Epithelial cell of prostate (primary cell): ENCODE data around the gene LAMA5.

Experiments
- DNase-seq: peaks from one replicate; pipeline ENCODE4 v3.0.0-alpha.2; 2011; ENCODE audit warnings: low read depth, low spot score
- H3K27ac ChIP-seq: fragments of 450-650 bp; 2 replicates; pipeline ENCODE4 v1.5.1; 2017; ENCODE audit warnings: mild to moderate bottlenecking

LAMA5 gene

DNA sequence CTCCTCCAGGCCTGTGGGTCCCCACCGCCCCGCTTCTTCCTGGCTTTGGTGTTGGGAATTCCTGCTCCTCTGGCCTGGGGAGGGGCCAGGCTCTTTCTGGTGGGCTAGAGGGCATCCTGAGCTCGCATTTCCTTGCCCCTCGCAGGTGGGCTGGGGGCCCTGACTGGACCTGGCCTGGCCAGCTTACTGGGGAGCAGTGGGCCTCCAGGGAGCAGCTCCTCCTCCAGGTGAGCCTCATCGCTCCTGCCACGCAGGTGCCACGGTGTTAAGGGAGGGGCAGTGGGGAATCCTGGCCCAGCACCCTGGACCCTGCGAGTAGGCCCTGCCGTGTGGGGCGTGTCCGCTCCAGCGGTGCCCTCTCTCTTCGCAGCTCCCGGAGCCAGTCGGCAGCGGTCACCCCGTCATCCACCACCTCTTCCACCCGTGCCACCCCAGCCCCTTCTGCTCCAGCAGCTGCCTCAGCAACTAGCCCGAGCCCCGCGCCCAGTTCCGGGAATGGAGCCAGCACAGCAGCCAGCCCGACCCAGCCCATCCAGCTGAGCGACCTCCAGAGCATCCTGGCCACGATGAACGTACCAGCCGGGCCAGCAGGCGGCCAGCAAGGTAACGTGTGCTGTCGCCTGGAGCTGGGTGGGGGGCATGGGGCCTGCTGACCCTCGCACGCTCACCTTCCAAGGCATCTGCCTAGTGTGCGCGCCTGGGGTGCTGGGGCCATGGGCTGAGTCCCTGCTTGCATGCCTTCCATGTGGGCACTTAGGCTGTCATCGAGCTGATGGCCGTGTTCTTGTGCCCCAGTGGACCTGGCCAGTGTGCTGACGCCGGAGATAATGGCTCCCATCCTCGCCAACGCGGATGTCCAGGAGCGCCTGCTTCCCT is 59.6 kb downstream of the LAMA5 start:
- H3K27ac ChIP-seq = peak overlapping the region; percentile 83
- DNase-seq = no peak

DNA sequence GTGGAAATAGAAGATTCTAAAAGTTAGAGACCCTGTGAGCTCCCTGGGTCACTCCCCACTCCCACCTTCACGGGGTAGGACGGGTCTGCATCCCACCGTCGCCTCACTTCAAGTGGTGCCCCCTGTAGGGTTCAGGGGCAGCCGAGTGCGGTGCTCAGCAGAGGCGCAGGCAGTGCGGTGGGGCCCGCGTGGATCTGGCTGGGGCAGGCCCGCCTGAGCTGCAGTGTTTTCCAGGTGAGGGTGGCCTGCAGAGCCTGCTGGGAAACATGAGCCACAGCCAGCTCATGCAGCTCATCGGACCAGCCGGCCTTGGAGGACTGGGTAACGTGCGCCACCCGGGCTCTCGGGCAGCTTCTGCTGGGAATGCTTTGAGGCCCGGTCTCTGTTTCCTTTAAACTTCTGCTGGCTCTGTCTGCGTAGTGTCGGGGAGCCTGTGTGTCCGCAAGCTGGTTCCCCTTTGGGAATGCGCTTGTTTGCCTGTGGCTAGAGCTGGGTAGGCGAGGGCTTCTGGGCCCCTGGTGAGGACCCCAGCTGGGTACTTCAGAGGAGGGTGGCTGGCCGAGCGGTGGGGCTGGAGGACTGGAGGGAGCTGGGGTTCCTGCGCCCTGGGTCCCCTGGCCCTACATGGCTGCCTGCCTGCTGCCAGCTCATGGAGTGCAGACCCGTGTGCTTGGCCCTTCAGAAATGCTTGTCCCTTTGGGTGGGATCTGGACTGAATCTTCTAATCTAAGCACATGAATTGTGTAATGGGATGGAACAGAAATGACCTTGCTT is 60.5 kb downstream of the LAMA5 start:
- peak overlapping the region; percentile 83 for H3K27ac ChIP-seq
- DNase-seq = no peak

DNA sequence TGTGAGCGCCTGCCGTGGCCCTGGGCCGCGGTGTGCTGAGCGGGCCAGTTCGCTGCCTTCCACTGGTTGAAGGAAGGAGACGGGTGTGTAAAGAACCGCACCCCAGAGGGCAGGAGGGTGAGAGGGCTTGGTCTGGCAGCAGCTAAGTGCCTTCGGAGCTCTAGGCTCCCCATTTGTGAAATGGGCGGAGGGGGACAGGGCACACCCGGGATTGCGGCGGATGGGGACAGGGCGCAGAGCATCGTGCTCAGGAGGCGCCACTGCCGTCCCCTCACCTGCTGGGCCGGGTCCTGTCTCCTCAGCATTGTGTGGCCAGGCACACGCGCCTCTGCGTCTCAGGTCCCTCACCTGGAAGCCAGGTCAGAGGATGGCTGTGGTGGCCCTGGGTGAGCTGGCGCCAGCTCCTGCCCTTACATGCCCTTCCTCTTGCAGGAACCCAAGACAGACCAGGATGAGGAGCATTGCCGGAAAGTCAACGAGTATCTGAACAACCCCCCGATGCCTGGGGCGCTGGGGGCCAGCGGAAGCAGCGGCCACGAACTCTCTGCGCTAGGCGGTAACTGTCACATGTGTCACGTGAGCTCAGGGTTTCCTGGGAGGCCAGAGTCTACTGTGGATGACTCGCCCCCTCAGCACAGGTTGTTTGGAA is 61.2 kb downstream of the LAMA5 start:
- H3K27ac ChIP-seq = peak overlapping the region; percentile 83
- DNase-seq = no peak

DNA sequence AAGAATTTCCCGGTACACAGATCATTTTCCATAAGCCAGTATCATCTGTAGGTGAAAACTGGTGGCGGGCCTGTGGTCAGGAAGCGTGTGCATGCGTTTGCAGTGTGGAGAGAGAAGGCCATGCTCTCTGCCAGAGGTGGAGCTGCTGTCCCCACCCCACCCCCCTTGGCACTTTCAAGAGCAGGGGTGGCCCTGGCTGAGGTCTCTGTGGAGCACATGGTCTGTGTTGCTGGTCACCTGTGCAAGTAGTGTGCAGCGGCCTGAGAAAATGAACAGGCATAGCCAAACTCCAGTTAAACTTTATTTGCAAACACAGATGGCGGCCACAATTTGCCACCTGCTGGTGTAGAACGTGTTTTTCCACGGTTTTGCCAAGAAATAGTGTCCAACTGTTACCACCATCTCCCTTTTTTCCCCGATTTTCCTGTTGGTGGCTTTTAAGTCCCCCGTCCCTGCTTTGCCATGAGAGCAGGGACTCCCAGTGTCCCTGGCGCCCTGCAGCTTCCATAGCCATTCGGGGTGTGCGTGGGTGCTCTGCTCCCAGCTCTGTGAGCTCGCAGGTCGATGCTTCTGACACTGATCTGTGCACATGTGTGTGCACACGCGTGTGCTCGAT is 61.9 kb downstream of the LAMA5 start:
- H3K27ac ChIP-seq = peak overlapping the region; percentile 83
- DNase-seq = no peak

DNA sequence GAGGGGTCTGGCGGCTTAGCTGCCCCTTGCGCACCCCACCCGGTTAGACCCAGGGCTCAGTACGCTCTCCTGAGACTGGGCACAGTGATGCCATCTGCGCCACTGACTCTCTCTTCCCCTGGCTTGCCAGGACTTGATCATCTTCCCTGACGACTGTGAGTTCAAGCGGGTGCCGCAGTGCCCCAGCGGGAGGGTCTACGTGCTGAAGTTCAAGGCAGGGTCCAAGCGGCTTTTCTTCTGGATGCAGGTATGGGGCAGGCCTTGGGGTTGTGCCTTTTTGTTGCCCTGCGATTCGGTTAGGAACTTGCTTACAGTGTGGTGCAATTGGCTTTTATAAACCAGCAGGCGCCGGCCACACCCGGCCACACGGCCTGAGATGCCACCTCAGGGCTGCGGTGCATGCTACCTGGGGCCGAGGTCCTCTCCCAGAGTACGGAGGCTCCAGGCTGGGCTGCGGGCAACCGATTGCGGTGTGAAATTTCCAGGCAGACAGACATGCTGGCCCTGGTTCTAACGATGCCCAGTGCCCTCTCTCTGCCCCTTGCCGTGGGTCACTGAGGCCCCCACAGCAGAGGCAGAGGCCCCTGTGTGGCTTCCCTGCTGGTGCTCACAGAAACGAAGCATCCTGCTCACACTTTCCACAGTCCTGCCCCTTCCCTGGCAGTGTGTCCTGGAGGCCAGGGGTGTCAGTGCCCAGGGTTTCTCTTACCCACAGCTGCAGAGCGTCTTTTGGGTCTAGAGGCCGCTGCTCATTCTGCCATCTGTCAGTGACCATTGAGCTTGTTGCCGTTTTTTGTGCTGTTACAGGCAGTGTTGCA is 62.6 kb downstream of the LAMA5 start:
- no peak for DNase-seq
- peak overlapping the region; percentile 83 for H3K27ac ChIP-seq

DNA sequence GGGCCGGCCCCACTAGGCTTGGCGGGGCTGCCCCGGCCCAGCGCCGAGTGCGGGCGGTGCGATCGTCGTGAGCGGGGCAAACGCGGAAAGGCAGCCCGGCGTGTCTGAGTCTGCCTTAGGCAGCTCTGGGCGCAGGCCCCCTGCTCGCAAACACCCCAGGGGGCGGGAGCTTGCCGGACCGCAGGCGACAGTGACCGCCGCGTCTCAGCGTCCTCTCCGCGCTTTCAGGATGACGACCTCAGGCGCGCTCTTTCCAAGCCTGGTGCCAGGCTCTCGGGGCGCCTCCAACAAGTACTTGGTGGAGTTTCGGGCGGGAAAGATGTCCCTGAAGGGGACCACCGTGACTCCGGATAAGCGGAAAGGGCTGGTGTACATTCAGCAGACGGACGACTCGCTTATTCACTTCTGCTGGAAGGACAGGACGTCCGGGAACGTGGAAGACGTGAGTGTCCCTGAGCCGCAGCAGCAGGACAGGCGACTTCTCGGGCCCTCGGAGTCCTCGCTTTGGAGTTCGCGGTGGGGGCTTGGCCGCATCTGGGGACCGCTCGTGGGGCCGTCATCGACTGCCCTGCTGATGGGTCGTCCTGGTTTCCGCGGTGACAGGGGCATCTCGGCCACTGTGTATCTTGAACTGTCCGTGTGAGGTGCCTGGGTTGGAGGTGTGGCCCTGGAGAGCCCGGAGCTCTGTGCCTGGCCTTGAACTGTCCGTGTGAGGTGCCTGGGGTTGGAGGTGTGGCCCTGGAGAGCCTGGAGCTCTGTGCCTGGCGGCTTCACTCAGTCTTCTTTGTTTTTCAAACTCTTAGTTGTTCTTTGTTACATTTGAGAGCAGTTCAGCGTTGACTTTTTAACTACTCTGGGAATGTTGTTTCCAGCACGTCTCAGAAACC is 63.5 kb downstream of the LAMA5 start:
- no peak for DNase-seq
- H3K27ac ChIP-seq = peak overlapping the region; percentile 83

DNA sequence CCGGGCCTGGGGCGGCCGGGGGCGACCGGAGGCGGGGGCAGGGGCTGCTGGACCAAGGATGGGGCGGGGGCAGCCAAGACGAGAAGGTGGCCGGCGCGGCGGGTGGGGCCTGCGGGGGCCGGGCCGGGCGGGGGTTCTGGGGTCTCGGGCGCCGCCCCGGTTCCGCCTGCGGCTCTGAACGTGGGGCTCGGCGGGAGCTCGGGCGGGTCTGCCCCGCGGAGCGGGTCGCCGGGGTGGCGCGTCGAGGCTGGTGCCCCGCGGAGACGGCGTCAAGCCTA is 64.1 kb downstream of the LAMA5 start:
- no peak for DNase-seq
- H3K27ac ChIP-seq = peak overlapping the region; percentile 83

DNA sequence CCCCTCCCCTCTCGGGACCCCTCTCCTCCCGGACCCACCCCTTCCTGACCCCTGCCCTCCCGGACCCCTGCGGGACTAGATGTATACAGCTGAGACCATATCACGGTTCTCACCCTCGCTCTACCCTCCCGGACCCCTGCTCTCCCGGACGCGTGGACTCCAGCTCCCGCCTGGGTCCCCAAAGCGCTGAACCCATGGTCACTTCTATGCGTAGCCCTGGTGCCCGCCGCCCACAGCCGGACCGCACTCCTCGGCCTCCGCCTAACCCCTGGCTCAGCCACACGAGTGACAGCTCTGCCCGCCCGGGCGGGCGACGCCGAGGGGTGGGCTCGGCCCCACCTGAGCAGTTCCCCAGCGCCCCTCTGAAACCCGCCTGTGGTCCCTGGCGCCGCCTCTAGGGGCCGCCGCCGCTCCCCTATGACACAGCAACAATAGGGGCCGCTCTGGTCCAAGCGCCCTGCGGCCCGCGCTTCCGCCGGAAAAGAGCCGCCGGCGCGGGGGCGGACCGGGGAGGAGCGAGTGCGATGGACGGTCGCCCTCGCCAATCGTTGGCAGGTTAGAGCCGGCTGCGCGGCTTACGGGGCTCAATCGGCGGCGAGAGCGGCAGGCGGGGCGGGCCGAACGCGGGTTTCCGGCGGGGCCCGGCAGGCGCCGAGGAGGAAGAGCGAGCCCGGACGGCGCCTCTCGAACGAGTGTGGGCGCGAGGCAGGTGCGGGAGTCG is 64.6 kb downstream of the LAMA5 start, which contains the start of gene ADRM1:
ADRM1 (plus strand) TSS at position 657 of the 721 bp plus-strand sequence. CDS start 572 bp downstream, outside the sequence.
- peak within 1 kb of the TSS; percentile 83 for H3K27ac ChIP-seq
- DNase-seq = peak; percentile 79

DNA sequence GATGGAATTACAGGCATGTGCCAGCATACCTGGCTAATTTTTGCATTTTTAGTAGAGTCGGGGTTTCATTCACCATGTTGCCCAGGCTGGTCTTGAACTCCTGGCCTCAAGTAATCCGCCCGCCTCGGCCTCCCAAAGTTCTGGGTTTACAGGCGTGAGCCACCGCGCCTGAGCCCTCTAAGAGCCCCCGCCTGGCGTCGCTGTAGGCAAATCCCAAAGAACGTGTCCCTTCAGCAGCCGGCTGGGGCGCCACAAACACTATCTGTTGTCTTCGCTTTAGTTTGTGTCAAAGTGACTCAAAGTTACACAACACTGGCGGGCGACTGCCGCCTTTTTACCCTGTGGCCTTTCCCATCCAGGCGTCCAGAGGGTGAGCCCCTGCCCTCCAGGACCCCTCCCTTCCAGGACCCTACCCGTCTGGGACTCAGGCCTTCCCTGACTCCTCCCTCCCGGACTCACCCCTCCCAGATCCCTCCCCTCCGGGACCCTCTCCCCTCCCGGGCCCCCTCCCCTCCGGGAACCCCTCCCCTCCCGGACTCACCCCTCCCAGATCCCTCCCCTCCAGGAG is 65.3 kb downstream of the LAMA5 start:
- DNase-seq = peak; percentile 61
- peak overlapping the region; percentile 83 for H3K27ac ChIP-seq

DNA sequence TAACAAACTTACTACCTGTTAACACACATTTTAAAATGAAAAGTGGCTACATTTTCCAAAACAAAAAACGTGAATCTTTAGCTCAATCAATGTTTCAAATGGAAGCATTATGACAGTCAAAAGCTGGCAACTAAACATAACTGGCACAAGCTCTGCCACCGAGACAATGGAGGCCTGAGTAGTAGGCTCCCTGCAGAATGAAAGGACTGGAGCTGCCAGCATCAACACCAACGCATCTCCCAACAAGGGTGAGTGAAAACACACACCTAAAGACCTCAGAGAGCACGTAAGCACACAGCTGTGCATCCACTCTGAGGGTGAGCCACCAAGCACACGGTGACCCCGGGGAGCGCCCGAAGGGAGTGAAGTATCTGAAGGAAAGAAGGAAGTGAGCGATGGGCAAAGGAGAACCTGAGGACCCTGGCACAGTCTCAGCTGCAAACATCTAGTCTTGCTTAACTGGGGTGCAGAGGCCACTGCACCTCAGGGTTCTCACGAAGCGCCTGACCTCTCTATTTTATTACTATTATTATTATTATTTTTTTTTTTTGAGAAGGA is 65.9 kb downstream of the LAMA5 start:
- H3K27ac ChIP-seq = no peak overlapping the region
- DNase-seq = no peak

DNA sequence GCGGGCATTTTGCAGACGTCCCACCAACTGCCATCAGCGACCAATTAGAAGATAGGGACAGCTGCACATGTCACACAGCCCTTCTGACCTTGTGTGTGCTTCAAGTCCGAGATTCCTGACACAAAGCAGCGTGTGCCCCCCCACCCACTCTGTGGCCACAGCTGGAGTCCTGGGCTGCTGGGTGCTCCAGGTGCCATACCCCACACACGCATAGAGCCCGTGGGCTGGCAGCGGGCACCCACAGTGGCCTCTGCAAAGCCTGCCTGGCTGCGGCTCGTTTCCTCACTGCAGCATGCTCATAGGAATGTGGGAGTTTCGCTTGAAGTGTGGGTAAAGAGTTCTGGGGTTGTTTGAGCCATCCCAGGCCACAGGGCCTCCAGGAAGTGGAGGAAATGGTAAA is 66.8 kb downstream of the LAMA5 start:
- DNase-seq = no peak
- no peak overlapping the region for H3K27ac ChIP-seq

DNA sequence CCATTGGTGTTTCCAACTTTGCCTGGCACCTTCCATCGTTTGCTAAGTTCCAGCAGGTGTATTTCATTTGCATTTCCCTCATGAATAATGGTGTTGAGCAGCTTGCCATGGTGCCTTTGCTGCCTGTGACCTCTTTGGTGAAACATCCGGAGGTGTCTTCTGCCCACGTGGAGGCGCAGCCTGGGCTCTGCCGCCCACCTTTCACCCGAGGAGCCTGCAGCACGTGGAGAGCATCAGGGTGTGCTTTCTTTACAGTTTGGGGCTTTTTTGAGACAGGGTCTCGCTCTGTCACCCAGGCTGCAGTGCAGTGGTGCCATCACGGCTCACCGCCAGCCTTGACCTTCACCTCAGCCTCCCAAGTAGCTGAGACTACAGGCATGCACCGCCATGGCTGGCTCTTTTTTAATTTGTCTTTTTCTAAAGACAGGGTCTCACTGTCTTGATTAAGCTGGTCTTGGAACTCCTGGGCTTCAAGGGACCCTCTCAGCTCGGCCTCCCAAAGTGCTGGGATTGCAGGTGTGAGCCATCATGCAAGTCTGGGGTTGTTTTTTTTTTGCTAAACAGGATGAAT is 67.4 kb downstream of the LAMA5 start:
- DNase-seq = no peak
- H3K27ac ChIP-seq = no peak overlapping the region

DNA sequence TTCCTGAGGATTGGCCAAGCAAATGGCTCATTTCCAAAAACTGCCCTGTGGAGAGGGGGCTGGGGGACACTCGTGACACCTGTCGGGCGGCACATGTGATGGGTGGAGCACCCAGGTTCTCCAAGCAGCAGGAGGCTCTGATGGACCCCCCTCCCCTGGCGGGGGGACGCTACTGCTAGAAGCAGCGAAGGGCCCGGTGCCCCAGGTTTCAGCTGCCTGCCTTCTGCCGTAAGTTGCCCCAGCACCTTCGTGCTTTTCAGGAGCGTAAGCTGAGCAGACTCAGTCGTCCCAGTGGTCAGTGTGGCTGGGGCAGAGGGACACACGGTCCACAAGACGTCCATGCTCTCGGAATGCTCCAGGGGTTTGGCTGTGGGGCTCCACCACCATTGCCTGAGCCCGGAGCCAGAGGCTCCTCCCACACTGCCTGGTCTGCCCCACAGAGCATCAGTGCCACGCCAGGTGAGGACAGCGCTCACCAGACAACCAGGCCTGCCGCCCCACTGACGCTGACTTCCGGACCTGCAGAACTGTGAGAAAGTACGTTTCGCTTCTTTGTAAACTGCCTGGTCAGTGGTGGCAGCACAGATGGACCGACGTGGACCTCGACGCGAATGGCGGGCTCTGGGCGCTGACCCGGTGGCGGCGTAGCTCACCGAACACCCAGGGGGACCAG is 68.4 kb downstream of the LAMA5 start:
- no peak for DNase-seq
- H3K27ac ChIP-seq = no peak overlapping the region

DNA sequence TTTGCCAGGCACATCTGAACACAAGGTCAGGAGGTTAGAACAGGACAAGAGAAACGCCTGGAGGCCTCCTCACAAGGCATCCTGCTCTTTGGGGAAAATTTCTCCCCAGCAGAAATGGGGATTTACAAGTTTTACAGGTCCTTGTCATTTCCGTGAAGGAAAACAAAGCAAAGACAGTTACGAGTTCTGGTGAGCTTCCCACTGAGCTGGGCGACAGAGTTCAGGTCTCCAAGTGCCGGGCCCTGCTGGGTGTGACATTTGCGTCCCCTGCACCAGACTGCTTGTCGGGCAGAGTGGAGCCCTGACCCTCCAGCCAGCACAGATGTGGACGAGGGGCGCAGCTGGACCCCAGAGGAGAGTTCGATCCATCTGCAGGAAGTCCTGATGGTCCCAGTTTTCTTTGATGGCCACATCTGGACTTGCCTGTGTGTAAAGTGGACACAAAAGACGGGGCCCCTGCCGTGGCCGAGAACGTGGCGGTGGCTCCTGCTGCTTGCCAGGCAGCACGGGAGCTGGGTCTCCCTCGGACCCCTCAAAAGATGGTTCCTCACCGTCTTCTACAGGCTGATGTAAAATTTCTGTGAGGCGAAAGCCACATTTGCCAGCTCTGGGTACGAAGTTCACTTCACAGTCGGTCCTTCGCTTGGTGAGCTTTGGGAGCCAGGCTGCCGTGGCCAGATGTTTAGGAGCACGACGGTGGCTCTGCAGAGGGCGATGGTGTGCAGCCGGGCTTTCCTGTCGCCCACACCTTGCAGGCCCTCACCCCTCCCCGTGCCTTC is 69.5 kb downstream of the LAMA5 start:
- H3K27ac ChIP-seq = no peak overlapping the region
- no peak for DNase-seq

DNA sequence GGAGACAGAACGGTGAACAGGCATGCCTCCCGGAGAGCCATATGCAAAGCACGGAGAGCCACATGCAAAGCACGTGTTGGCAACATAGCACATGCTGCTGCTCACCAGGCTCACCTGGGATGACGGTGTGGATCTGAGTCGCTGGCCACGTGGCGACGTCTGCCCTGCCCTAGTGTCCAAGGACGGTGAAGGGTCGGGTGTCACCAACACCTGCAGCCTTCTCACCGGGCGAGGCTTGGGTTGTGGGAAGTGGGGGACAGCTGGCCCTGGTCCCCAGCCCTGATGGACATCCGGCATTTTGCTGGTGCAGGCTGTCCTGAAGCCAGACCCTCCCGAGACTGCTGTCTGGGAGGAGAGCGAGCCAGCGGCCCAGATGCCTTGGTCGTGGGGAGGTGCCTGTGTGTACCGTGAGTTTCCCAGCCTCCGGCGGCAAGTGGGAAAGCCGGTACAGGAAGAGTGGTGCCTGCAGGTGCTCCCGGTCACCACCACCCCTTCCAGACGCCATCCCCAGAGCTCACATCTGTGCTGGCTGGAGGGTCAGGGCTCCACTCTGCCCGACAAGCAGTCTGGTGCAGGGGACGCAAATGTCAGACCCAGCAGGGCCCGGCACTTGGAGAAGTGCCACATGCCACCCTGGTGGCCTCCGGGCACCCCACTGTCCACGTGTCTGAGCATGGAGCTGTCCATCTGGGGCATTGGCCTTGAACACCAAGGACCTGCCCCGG is 70.2 kb downstream of the LAMA5 start:
- DNase-seq = no peak
- H3K27ac ChIP-seq = no peak overlapping the region
